T-helper 1 cell (primary cell): ENCODE measurements around the gene VAV1.

Experiments used
- DNase-seq, 5 donors: peaks; one replicate each; pipeline ENCODE4 v3.0.0-alpha.2; 2012 to 2020
- total RNA-seq, 4 donors: gene quantifications; one replicate each; lab custom pipeline; 2026; lab: John Stamatoyannopoulos, UW

VAV1 gene
- total RNA-seq: 133 to 194 (median 145) reads per million in 4 donors

- DNase-seq: peak; percentile 67 to 92 (median 76)
Observed at GRCh38 chr19:6772028-6772865, at the start of gene VAV1. Gene VAV1, plus strand, starts transcription at chr19:6772708. Its CDS starts 100 bp downstream, at chr19:6772808.

GRCh38 chr19:6723108-6723618, 49.3 kb upstream of the VAV1 start:
- no peak for DNase-seq

- DNase-seq: no peak
Observed at GRCh38 chr19:6723738-6724137, 48.8 kb upstream of the VAV1 start.

GRCh38 chr19:6724631-6725492, 47.6 kb upstream of the VAV1 start:
- DNase-seq: no peak

GRCh38 chr19:6725513-6726231, 46.8 kb upstream of the VAV1 start:
- no peak for DNase-seq

GRCh38 chr19:6728346-6728745, 44.2 kb upstream of the VAV1 start:
- no peak for DNase-seq

GRCh38 chr19:6729573-6730152, 42.8 kb upstream of the VAV1 start:
- no peak for DNase-seq

- no peak for DNase-seq
Observed at GRCh38 chr19:6730153-6730804, 42.2 kb upstream of the VAV1 start.

- no peak for DNase-seq
Observed at GRCh38 chr19:6730941-6731670, 41.4 kb upstream of the VAV1 start.

GRCh38 chr19:6731822-6732221, 40.7 kb upstream of the VAV1 start:
- no peak for DNase-seq

- DNase-seq: no peak
Observed at GRCh38 chr19:6732803-6733337, 39.6 kb upstream of the VAV1 start.

GRCh38 chr19:6733338-6734095, 39.0 kb upstream of the VAV1 start:
- DNase-seq: no peak

- DNase-seq: no peak
Observed at GRCh38 chr19:6734096-6734696, 38.3 kb upstream of the VAV1 start.

GRCh38 chr19:6735181-6735911, 37.2 kb upstream of the VAV1 start:
- DNase-seq: no peak

- peak; percentile 35 to 88 (median 53) for DNase-seq
Observed at GRCh38 chr19:6736169-6736916, 36.2 kb upstream of the VAV1 start.

GRCh38 chr19:6736917-6737283, 35.6 kb upstream of the VAV1 start:
- no peak for DNase-seq

- DNase-seq: peak; percentile 97 to 100 (median 99)
Observed at GRCh38 chr19:6737284-6737872, 35.1 kb upstream of the VAV1 start, which contains the start of gene GPR108. Gene GPR108, minus strand, starts transcription at chr19:6737580. Its CDS starts 4 bp downstream, at chr19:6737576.
